K562 (cell line): Measurements from ENCODE around the gene COX6A1. TPM values are rescaled to one million over a fixed set of nuclear protein-coding genes. Genes with fewer than 3 reads are reported as not detected.

Experiments
- ATF7 ChIP-seq: fragments of 450-650 bp; IDR thresholded peaks from 2 replicates; pipeline ENCODE4 v1.7.1; 2014; ENCODE audit warnings: mild to moderate bottlenecking, moderate library complexity
- CC2D1A ChIP-seq: fragments of 450-650 bp; IDR thresholded peaks from 2 replicates; pipeline ENCODE4 v1.6.1; 2017; ENCODE audit warnings: mild to moderate bottlenecking
- DMBX1 ChIP-seq: fragments of 250-450 bp; sonication (Bioruptor Pico); IDR thresholded peaks from 2 replicates; pipeline ENCODE4 v1.8.0; 2022; ENCODE audit warnings: inconsistent platforms, mild to moderate bottlenecking, moderate library complexity, borderline replicate concordance
- EP400 ChIP-seq: fragments of 450-650 bp; IDR thresholded peaks from 2 replicates; pipeline ENCODE4 v1.6.1; 2017; ENCODE audit warnings: antibody characterized with exemption, mild to moderate bottlenecking, moderate library complexity
- GATA2 ChIP-seq: sonication (generic); formaldehyde crosslinking; IDR thresholded peaks from 2 replicates; pipeline ENCODE4 v1.4.0; 2020; ENCODE audit warnings: mild to moderate bottlenecking, missing genetic modification reagents
- HOXB6 ChIP-seq: fragments of 250-450 bp; sonication (Bioruptor Pico); IDR thresholded peaks from 2 replicates; pipeline ENCODE4 v1.5.1; 2022; ENCODE audit warnings: mild to moderate bottlenecking, borderline replicate concordance
- JUN ChIP-seq, 2 experiments: sonication (generic) in 1 of 2; formaldehyde crosslinking in 1 of 2; IDR thresholded peaks; 2 replicates each; pipeline versions ENCODE4 v1.6.1 to v1.8.0; 2012 to 2022; ENCODE audit warnings: borderline replicate concordance in 2 of 2, mild to moderate bottlenecking in 2 of 2, improper control_type of control experiment in 1 of 2, low read depth in 1 of 2, low read length in 1 of 2, missing genetic modification reagents in 1 of 2
- KLF16 ChIP-seq: IDR thresholded peaks from 2 replicates; pipeline ENCODE4 v1.6.1; 2016; ENCODE audit warnings: antibody characterized with exemption
- LEF1 ChIP-seq: fragments of 450-650 bp; IDR thresholded peaks from 2 replicates; pipeline ENCODE4 v1.6.1; 2016; ENCODE audit warnings: mild to moderate bottlenecking
- NFE2L1 ChIP-seq: fragments of 450-650 bp; IDR thresholded peaks from 2 replicates; pipeline ENCODE4 v1.6.1; 2016; ENCODE audit warnings: missing genetic modification characterization, low read depth, mild to moderate bottlenecking, missing compliant biosample characterization, moderate library complexity, borderline replicate concordance
- PHB ChIP-seq: fragments of 250-450 bp; sonication (Bioruptor Pico); IDR thresholded peaks from 2 replicates; pipeline ENCODE4 v1.5.0; 2021
- RUNX1 ChIP-seq: sonication (generic); IDR thresholded peaks from 2 replicates; pipeline ENCODE4 v1.6.1; 2016; ENCODE audit warnings: antibody characterized with exemption, low read depth
- SNRNP70 ChIP-seq: fragments of 200-400 bp; formaldehyde crosslinking; optimal IDR thresholded peaks from 2 replicates; pipeline ENCODE3; 2017; ENCODE audit warnings: low read depth, low read length
- TRIM24 ChIP-seq, 2 experiments: fragments of 450-650 bp; IDR thresholded peaks; 2 replicates each; pipeline ENCODE4 v1.6.1; 2016
- ZNF143 ChIP-seq: sonication (generic); formaldehyde crosslinking; IDR thresholded peaks from 2 replicates; pipeline ENCODE4 v1.9.0; 2022; ENCODE audit warnings: mild to moderate bottlenecking, missing genetic modification reagents
- ZNF354B ChIP-seq: fragments of 250-450 bp; sonication (Bioruptor Pico); IDR thresholded peaks from 2 replicates; pipeline ENCODE4 v1.4.0; 2020
- ZNF431 ChIP-seq: sonication (generic); formaldehyde crosslinking; IDR thresholded peaks from 2 replicates; pipeline ENCODE4 v1.8.0; 2022; ENCODE audit warnings: mild to moderate bottlenecking, missing genetic modification reagents
- ZNF507 ChIP-seq: conservative IDR thresholded peaks from 2 replicates; pipeline ENCODE4 v1.6.1; 2017; ENCODE audit warnings: missing genetic modification characterization, missing compliant biosample characterization
- ZNF583 ChIP-seq: fragments of 250-450 bp; sonication (Bioruptor Pico); IDR thresholded peaks from 2 replicates; pipeline ENCODE4 v1.4.0; 2020
- ZNF76 ChIP-seq: fragments of 250-450 bp; sonication (Bioruptor Pico); IDR thresholded peaks from 2 replicates; pipeline ENCODE4 v1.4.0; 2020; ENCODE audit warnings: mild to moderate bottlenecking, moderate library complexity, borderline replicate concordance
- ZNF830 ChIP-seq: fragments of 250-450 bp; sonication (Bioruptor Pico); IDR thresholded peaks from 2 replicates; pipeline ENCODE4 v1.5.0; 2021; ENCODE audit warnings: mild to moderate bottlenecking
- polyA plus RNA-seq, 8 experiments: library from polyadenylated mRNA; depleted of rRNA in 4 of 8; stranded (reverse) in 5 of 8; unstranded in 3 of 8; fragments of >200 nt; fragmentation: Nextera tagmentation in 2 of 8; fragmentation: Illumina TruSeq in 1 of 8; extraction: Ambion mirVana in 2 of 8; extraction: Trizol in 1 of 8; gene quantifications; 2 replicates each; pipeline versions ENCODE4 v1.2.1 to v1.2.3, GENCODE V29; 2011 to 2014; ENCODE audit warnings: inconsistent platforms in 1 of 8, missing spikeins in 1 of 8
- total RNA-seq, 7 experiments: library from RNA; depleted of rRNA in 6 of 7; stranded (reverse); fragments of >200 nt in 6 of 7; fragmentation: Illumina TruSeq in 2 of 7; extraction: Trizol in 2 of 7; gene quantifications; 2 replicates each; pipeline versions ENCODE4 v1.2.1 to v1.2.3, GENCODE V29; 2011 to 2021; ENCODE audit warnings: low replicate concordance in 1 of 7
- TF ChIP-seq, protein P1 (sequence below), 2 experiments: fragments of 200-800 bp in 1 of 2; sonication (Bioruptor generic) in 1 of 2; sonication (generic) in 1 of 2; formaldehyde crosslinking in 1 of 2; IDR thresholded peaks in 1 of 2; conservative IDR thresholded peaks in 1 of 2; 2 replicates each; pipeline versions ENCODE4 v1.5.0 to v1.6.1; 2016 to 2020; ENCODE audit warnings: missing compliant biosample characterization in 1 of 2, missing genetic modification characterization in 1 of 2, missing genetic modification reagents in 1 of 2
- TF ChIP-seq, protein P2 (sequence below), 2 experiments: fragments of 450-650 bp in 1 of 2; sonication (generic) in 1 of 2; formaldehyde crosslinking in 1 of 2; IDR thresholded peaks in 1 of 2; conservative IDR thresholded peaks in 1 of 2; 2 replicates each; pipeline versions ENCODE4 v1.6.1 to v1.8.1; 2016 to 2023; ENCODE audit warnings: mild to moderate bottlenecking in 2 of 2, moderate library complexity in 2 of 2, inconsistent platforms in 1 of 2, missing genetic modification reagents in 1 of 2
- TF ChIP-seq, protein P3 (sequence below): fragments of 250-450 bp; sonication (Bioruptor Pico); IDR thresholded peaks from 2 replicates; pipeline ENCODE4 v1.5.0; 2020; ENCODE audit warnings: mild to moderate bottlenecking, borderline replicate concordance

The COX6A1 gene
- total and polyA plus RNA-seq, 9 of the 15 experiments (the other 6 are each of a cell fraction or from before 2014, with no cell fraction given): 414 to 4,142 (median 931) TPM

DNA sequence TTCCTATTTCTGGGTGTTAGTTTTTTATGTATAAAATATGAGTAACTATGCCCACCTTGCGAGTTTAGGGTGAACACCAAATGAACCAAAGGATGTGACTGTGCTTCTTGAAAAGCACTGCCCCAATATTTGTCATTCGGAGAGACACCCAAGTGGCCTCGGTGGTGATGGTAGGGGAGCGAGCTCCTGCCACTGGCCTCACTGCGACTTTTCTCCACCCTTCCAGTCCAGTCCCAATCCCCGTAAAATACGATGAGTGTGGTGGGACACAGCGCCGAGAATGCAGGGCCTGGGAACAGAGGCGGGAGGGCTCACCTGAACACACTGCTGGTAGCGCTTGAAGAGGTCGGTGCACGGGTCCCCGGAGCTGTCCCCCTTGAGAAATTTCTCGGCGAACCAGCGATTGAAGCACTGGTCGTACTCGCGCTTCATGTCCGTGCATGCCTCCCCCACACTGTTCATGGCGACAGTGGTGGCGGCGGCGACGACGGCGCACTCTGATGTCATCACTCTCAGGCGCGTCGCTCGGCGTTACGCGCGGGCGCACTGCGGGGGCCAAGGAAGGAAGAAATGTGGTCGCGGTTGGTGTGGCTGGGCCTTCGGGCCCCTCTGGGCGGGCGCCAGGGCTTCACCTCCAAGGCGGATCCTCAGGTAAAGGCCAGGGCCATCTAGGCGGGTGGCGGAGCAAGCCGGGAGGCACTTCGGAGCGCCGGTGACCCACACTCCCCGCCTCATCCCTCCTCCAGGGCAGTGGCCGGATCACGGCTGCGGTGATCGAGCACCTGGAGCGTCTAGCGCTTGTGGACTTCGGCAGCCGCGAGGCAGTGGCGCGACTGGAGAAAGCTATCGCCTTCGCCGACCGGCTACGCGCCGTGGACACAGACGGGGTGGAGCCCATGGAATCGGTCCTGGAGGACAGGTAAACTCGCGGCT is 8.3 kb downstream of the COX6A1 start, which contains the start of the genes GATC and TRIAP1 (continued):
- no peak for TF ChIP-seq NFE2L1
- TF ChIP-seq, protein P1, sequence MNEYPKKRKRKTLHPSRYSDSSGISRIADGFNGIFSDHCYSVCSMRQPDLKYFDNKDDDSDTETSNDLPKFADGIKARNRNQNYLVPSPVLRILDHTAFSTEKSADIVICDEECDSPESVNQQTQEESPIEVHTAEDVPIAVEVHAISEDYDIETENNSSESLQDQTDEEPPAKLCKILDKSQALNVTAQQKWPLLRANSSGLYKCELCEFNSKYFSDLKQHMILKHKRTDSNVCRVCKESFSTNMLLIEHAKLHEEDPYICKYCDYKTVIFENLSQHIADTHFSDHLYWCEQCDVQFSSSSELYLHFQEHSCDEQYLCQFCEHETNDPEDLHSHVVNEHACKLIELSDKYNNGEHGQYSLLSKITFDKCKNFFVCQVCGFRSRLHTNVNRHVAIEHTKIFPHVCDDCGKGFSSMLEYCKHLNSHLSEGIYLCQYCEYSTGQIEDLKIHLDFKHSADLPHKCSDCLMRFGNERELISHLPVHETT (CRISPR knock-in tag; conservative IDR thresholded peaks at IDR 0.05 in 1 of 2, IDR thresholded peaks at IDR 0.05 in 1 of 2): peak in 1 of 2 experiments; percentile 42; a peak in 1 of 4 replicates
- TF ChIP-seq ATF7: peak; percentile 91
- no peak for TF ChIP-seq DMBX1 (CRISPR knock-in tag)
- TF ChIP-seq ZNF354B: no peak
- peak; percentile 63; the same call in 1 of the 2 replicates for TF ChIP-seq ZNF431 (CRISPR knock-in tag)
- TF ChIP-seq SNRNP70: no peak
- TF ChIP-seq ZNF583 (CRISPR knock-in tag): no peak
- TF ChIP-seq LEF1: no peak
- TF ChIP-seq, protein P2, sequence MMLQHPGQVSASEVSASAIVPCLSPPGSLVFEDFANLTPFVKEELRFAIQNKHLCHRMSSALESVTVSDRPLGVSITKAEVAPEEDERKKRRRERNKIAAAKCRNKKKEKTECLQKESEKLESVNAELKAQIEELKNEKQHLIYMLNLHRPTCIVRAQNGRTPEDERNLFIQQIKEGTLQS (IDR thresholded peaks at IDR 0.05): peak; percentile 75
- TF ChIP-seq, protein P2 (CRISPR knock-in tag; conservative IDR thresholded peaks at IDR 0.05): no peak
- TF ChIP-seq ZNF507 (tag): no peak
- 0 out of 2 replicates have a peak, but pooled peaks have one; percentile 40 for TF ChIP-seq ZNF830 (CRISPR knock-in tag)
- TF ChIP-seq EP400: peak; percentile 99
- peak; percentile 72 for TF ChIP-seq KLF16
- peak; percentile 57; the same call in 1 of the 2 replicates for TF ChIP-seq JUN (IDR thresholded peaks at IDR 0.05; ENCODE audit: borderline replicate concordance, low read depth, low read length)
- TF ChIP-seq JUN (CRISPR knock-in tag; IDR thresholded peaks at IDR 0.05; ENCODE audit: borderline replicate concordance): no peak; the same call in 1 of the 2 replicates
- TF ChIP-seq RUNX1: no peak; the same call in 1 of the 2 replicates
- no peak for TF ChIP-seq GATA2
- no peak for TF ChIP-seq HOXB6 (CRISPR knock-in tag)
- TF ChIP-seq CC2D1A: peak; percentile 42; the same call in 1 of the 2 replicates
- 0 out of 2 replicates have a peak, but pooled peaks have one; percentile 55 for TF ChIP-seq ZNF143
- no peak for TF ChIP-seq PHB (CRISPR knock-in tag)
- TF ChIP-seq, protein P3, sequence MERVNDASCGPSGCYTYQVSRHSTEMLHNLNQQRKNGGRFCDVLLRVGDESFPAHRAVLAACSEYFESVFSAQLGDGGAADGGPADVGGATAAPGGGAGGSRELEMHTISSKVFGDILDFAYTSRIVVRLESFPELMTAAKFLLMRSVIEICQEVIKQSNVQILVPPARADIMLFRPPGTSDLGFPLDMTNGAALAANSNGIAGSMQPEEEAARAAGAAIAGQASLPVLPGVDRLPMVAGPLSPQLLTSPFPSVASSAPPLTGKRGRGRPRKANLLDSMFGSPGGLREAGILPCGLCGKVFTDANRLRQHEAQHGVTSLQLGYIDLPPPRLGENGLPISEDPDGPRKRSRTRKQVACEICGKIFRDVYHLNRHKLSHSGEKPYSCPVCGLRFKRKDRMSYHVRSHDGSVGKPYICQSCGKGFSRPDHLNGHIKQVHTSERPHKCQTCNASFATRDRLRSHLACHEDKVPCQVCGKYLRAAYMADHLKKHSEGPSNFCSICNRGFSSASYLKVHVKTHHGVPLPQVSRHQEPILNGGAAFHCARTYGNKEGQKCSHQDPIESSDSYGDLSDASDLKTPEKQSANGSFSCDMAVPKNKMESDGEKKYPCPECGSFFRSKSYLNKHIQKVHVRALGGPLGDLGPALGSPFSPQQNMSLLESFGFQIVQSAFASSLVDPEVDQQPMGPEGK (CRISPR knock-in tag): no peak
- peak in 1 of 2 experiments; percentile 42; a peak in 2 of 4 replicates for TF ChIP-seq TRIM24 (IDR thresholded peaks at IDR 0.05)
- no peak for TF ChIP-seq ZNF76
